ENCODE measurements around the gene AGAP9.
"Not testable (repeated sequence)": the region's sequence is repeated elsewhere in the genome, so short reads cannot be mapped to it uniquely, and the experiment has no call there.

Gene AGAP9

DNA sequence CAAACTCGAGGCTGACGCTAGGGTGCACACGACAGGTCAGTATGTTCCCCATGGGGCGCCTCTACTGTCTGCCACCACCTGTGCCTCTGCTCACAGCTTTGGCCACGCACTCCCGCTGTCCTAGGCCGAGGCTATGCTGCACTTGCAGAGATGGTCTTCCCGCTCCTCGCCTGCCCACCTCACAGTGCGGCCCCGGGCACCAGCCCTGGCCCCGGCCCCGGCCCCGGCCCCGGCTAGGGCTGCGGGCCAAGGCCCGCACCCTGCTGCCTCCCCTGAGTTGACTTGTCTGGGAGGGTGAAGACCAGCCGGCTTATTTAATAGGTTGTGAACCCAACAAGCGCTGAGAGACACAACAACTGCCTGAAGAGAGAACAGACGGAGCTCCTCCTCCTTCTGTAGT lies at the start of gene AGAP9:
Gene AGAP9 (minus strand): TSS at position 164 of the 400 bp plus-strand sequence. CDS start 112 bp downstream, at position 52.
- not testable (repeated sequence) for H3K27me3 ChIP-seq (ENCODE audit: insufficient read depth, low read length); H3K4me1 ChIP-seq (ENCODE audit: insufficient read depth, low read length); H3K4me3 ChIP-seq (ENCODE audit: low read length); H3K9ac ChIP-seq (ENCODE audit: low read depth, low read length); H3K9me3 ChIP-seq (ENCODE audit: insufficient read depth, low read depth, low read length); H3K36me3 ChIP-seq (ENCODE audit: insufficient read depth, low read depth, low read length); H3K27ac ChIP-seq (ENCODE audit: low read length)

DNA sequence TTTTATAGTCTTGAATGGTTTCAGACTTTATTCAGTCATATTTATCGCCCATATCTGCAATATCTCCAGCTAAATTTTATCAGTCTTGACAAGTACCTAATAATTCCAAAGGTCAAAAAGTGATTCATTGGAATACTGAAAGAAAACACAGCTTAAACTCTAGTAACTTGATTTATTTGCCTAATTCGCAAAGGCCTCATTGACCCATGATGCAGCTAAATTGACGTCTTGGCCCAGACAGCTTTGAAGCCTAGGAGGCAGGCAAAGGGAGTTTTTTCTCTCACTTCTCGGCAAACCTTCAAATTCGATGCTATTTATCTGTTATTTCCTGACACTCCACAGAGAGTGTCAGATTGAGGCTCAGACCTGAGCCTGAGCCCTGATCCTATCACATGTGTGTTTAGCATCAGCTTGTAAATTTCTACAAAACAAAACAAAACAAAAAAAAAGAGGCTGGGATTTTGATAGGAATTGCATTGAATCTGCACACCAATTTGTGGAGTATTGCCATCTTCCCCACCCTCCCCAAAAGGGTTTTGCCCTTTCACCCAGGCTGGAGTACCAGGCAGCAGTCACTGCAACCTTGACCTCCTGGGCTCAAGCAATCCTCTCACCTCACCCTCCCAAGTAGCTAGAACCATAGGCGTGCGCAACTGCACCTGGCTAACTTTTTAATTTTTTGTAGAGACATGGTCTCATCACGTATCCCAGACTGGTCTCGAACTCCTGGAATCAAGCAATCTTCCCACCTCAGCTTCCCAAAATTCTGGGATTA lies 47.9 kb upstream of the AGAP9 start:
- H3K27ac ChIP-seq (ENCODE audit: low read length); H3K4me1 ChIP-seq (ENCODE audit: insufficient read depth, low read length); H3K27me3 ChIP-seq (ENCODE audit: insufficient read depth, low read length); H3K36me3 ChIP-seq (ENCODE audit: insufficient read depth, low read depth, low read length); H3K9me3 ChIP-seq (ENCODE audit: insufficient read depth, low read depth, low read length); H3K4me3 ChIP-seq (ENCODE audit: low read length); H3K9ac ChIP-seq (ENCODE audit: low read depth, low read length): not testable (repeated sequence)

DNA sequence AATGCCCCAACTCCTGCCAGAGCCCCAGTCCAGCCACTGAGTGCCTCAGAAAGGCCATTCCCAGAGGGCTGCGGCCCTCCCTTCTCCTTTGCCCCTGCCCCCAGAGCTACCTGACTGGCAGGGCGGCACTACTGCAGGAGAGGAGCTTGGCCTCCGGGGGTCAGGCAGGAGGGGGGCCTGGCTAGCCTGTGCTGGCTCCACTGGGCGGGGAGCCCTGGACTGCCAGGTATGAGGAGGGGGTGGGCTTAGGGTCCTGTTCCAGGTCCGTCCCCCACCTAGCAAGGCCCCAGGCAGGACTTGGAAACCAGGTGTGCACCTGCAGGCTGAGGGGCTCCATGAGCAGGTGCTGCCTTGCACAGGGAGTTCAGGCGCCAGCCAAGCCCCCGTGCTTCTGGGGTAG lies 43.3 kb upstream of the AGAP9 start:
- H3K9me3 ChIP-seq (ENCODE audit: insufficient read depth, low read depth, low read length); H3K4me1 ChIP-seq (ENCODE audit: insufficient read depth, low read length); H3K27me3 ChIP-seq (ENCODE audit: insufficient read depth, low read length); H3K27ac ChIP-seq (ENCODE audit: low read length); H3K9ac ChIP-seq (ENCODE audit: low read depth, low read length); H3K36me3 ChIP-seq (ENCODE audit: insufficient read depth, low read depth, low read length); H3K4me3 ChIP-seq (ENCODE audit: low read length): not testable (repeated sequence)

DNA sequence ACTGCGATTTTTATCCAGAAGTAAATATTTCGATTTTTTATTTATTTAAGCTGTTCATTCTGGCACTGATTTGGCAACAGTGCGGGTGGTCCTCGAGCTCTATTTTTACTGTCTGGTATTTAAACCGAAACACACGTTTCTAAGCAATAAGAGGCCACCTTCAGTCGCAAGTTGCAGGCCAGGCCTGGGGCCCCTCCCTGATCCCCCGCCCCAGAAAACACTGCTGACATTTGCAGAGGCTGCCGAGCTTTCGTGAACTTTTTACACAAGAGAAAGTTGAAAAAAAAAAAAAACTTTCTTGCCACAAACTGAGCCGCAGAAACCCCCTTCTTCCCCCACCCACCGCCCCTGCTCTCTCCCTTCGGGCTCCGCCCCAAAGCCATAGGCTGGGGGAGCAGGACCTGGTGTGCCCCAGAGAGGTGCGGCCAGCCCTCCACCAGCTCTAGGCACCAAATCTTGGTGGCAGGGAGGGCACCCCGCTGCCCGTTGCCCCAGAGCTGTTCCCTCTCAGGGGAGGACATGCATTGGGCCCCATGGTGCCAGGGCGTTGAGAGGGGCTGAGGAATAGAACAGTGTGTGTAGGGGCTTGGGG lies 42.8 kb upstream of the AGAP9 start:
- not testable (repeated sequence) for H3K9me3 ChIP-seq (ENCODE audit: insufficient read depth, low read depth, low read length); H3K4me3 ChIP-seq (ENCODE audit: low read length); H3K36me3 ChIP-seq (ENCODE audit: insufficient read depth, low read depth, low read length); H3K27ac ChIP-seq (ENCODE audit: low read length); H3K9ac ChIP-seq (ENCODE audit: low read depth, low read length); H3K4me1 ChIP-seq (ENCODE audit: insufficient read depth, low read length); H3K27me3 ChIP-seq (ENCODE audit: insufficient read depth, low read length)

DNA sequence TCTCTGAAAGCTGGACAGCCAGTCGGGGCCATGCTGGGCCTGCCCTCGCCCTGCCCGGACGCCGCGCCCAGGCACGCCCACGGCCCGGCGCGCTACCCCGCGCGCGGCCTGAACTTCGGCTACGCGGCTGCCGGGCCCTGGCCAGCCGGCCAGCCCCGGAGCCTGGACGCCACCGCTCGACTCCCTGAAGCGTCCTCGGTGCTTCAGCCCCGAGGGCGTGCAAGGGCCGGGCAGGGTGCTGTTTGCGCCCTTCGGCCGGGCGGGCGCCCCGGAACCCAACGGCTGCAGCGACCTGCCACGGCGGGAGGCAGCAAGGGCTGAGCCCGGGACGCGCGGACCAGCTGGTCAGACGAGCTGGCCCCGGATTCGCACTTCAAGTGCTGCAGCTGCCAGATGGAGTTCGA lies 42.1 kb upstream of the AGAP9 start:
- not testable (repeated sequence) for H3K4me1 ChIP-seq (ENCODE audit: insufficient read depth, low read length); H3K27ac ChIP-seq (ENCODE audit: low read length); H3K27me3 ChIP-seq (ENCODE audit: insufficient read depth, low read length); H3K9ac ChIP-seq (ENCODE audit: low read depth, low read length); H3K36me3 ChIP-seq (ENCODE audit: insufficient read depth, low read depth, low read length); H3K4me3 ChIP-seq (ENCODE audit: low read length); H3K9me3 ChIP-seq (ENCODE audit: insufficient read depth, low read depth, low read length)

DNA sequence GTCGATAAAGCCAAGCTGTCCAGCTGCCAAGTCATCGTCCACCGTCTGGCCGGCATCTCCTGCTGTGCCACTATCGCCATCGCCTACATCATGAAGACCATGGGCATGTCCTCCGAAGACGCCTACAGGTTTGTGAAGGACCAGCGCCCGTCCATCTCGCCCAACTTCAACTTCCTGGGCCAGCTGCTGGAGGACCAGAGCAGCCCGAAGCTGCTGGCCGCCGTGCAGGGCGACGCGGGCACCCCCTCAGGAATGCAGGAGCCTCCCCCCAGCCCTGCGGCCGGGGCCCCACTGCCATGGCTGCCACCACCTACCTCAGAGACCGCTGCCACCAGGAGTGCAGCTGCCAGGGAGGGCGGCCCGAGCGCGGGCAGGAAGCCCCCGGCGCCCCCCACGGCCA lies 41.5 kb upstream of the AGAP9 start:
- H3K4me3 ChIP-seq (ENCODE audit: low read length); H3K4me1 ChIP-seq (ENCODE audit: insufficient read depth, low read length); H3K9ac ChIP-seq (ENCODE audit: low read depth, low read length); H3K27me3 ChIP-seq (ENCODE audit: insufficient read depth, low read length); H3K36me3 ChIP-seq (ENCODE audit: insufficient read depth, low read depth, low read length); H3K9me3 ChIP-seq (ENCODE audit: insufficient read depth, low read depth, low read length); H3K27ac ChIP-seq (ENCODE audit: low read length): not testable (repeated sequence)

DNA sequence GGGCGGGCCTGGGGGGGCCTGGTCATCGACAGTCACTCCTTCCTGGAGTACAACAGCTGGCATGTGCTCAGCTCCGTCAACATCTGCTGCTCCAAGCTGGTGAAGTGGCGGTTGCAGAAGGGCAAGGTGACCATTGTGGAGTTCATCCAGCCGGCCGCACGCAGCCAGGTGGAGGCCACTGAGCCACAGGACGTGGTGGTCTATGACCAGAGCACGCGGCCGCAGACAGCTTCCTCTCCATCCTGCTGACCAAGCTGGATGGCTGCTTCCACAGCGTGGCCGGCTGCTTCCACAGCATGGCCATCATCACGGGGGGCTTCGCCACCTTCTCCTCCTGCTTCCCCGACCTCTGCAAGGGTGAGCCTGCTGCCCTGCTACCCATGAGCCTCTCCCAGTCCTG lies 40.9 kb upstream of the AGAP9 start:
- H3K9ac ChIP-seq (ENCODE audit: low read depth, low read length); H3K4me1 ChIP-seq (ENCODE audit: insufficient read depth, low read length); H3K36me3 ChIP-seq (ENCODE audit: insufficient read depth, low read depth, low read length); H3K4me3 ChIP-seq (ENCODE audit: low read length); H3K27me3 ChIP-seq (ENCODE audit: insufficient read depth, low read length); H3K27ac ChIP-seq (ENCODE audit: low read length); H3K9me3 ChIP-seq (ENCODE audit: insufficient read depth, low read depth, low read length): not testable (repeated sequence)

DNA sequence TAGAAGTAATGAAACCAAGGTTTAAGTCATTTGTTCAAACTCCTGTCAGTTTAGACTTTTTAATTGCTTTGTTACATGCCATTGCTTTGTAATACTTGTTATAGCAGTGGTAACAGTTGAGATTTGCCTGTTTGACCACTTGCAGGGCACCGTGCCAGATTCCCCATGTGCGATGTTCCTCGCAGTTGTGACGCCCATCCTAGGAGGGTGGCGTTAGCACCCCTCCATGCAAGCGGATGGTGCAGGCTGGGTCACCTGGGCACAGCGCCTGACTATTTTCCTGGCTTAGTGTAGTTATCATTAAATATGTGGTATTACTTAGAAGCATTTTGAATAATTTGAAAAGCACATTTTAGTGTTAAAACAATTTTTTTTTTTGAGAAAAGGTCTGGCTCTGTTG lies 37.0 kb upstream of the AGAP9 start:
- H3K36me3 ChIP-seq (ENCODE audit: insufficient read depth, low read depth, low read length); H3K27ac ChIP-seq (ENCODE audit: low read length); H3K4me1 ChIP-seq (ENCODE audit: insufficient read depth, low read length); H3K27me3 ChIP-seq (ENCODE audit: insufficient read depth, low read length); H3K9ac ChIP-seq (ENCODE audit: low read depth, low read length); H3K9me3 ChIP-seq (ENCODE audit: insufficient read depth, low read depth, low read length); H3K4me3 ChIP-seq (ENCODE audit: low read length): not testable (repeated sequence)

DNA sequence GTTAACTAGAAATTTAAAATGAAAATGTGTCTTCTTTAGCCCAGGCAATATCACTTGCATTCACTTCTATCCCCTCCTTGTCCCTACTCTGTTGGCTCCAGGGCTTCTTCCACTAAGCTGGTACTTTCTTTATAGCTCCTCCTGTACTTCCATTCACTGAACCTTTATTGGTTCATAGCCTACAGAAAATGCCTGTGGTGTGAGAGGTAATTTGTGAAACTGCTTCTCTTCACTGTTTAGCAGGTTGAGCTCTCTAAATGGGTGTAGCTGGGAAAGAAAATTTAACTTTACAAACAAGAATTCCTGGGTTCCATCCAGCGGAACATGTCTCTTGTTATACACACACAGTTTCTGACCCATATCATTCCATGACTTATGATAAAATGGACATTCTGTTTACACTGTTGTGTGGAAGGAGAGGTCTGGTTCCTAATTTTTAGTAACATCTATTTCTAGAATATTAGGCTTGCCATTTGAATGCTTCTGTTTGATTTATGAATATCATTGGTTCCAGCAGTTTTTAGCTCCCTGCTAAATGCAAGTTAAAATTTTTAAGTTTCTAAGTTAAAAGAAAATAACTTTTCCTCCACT lies 36.4 kb upstream of the AGAP9 start:
- not testable (repeated sequence) for H3K27ac ChIP-seq (ENCODE audit: low read length); H3K36me3 ChIP-seq (ENCODE audit: insufficient read depth, low read depth, low read length); H3K4me1 ChIP-seq (ENCODE audit: insufficient read depth, low read length); H3K4me3 ChIP-seq (ENCODE audit: low read length); H3K9ac ChIP-seq (ENCODE audit: low read depth, low read length); H3K27me3 ChIP-seq (ENCODE audit: insufficient read depth, low read length); H3K9me3 ChIP-seq (ENCODE audit: insufficient read depth, low read depth, low read length)

DNA sequence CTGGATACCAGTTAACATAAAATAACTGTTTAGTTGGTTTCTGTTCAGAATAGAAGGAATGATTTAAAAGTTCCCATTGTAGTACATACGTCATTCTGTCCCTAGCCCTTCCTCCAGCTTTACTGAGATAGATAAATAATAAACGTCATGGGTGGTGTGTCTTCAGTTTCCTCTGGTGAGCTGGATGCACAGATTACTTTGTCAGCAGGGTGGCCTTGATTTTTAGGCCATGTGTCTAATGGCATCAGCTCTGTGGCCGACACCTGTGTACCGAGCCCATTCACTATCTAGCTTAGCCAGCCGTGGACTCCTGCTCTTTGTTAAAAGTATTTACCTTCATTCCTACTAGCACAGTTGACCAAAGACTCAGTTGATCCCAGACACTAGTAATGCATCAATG lies 34.7 kb upstream of the AGAP9 start:
- not testable (repeated sequence) for H3K27me3 ChIP-seq (ENCODE audit: insufficient read depth, low read length); H3K9me3 ChIP-seq (ENCODE audit: insufficient read depth, low read depth, low read length); H3K4me1 ChIP-seq (ENCODE audit: insufficient read depth, low read length); H3K9ac ChIP-seq (ENCODE audit: low read depth, low read length); H3K27ac ChIP-seq (ENCODE audit: low read length); H3K4me3 ChIP-seq (ENCODE audit: low read length); H3K36me3 ChIP-seq (ENCODE audit: insufficient read depth, low read depth, low read length)

DNA sequence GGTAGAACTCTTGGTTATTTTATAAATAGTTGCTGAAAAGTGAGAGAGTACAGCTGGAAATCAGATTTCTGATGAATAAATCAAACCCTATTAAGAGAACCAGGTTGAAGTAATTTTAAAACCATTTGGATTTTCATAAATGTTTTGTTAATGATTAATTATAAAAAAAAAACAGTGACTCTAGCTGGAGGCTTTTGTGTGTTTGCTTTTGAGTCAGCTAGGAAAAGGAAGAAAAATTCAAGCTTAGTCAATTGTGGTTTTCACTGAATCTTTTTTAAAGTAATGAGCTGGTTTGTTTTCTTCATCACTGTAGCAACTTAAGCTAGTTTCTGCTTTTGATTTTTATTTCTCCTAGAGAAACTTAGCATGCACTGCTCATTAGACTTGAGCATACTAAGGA lies 34.2 kb upstream of the AGAP9 start:
- H3K9me3 ChIP-seq (ENCODE audit: insufficient read depth, low read depth, low read length); H3K27ac ChIP-seq (ENCODE audit: low read length); H3K36me3 ChIP-seq (ENCODE audit: insufficient read depth, low read depth, low read length); H3K4me1 ChIP-seq (ENCODE audit: insufficient read depth, low read length); H3K27me3 ChIP-seq (ENCODE audit: insufficient read depth, low read length); H3K9ac ChIP-seq (ENCODE audit: low read depth, low read length); H3K4me3 ChIP-seq (ENCODE audit: low read length): not testable (repeated sequence)

DNA sequence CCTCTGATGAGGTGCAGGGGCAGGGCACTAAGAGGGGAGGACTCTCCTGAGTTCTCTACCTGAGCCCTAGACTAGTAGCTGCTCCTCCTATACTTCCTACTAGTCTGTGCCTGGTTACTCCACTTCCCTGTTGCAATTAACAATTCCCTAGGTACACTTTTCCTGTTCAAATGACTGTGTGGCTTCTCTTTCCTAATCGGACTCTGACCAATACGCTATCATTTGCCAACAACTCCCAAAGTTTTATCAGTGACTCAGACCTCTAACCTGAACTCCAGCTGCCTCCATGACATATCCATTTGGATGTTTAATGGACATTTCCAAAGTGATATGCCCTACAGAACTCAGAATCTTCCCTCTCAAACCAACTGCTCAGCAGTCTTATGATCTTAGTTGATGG lies 31.9 kb upstream of the AGAP9 start:
- H3K9ac ChIP-seq (ENCODE audit: low read depth, low read length); H3K36me3 ChIP-seq (ENCODE audit: insufficient read depth, low read depth, low read length); H3K9me3 ChIP-seq (ENCODE audit: insufficient read depth, low read depth, low read length); H3K27me3 ChIP-seq (ENCODE audit: insufficient read depth, low read length); H3K27ac ChIP-seq (ENCODE audit: low read length); H3K4me3 ChIP-seq (ENCODE audit: low read length); H3K4me1 ChIP-seq (ENCODE audit: insufficient read depth, low read length): not testable (repeated sequence)
